Measurements from ENCODE around the gene PAK1IP1. TPM values are rescaled to one million over a fixed set of nuclear protein-coding genes. Genes with fewer than 3 reads are reported as not detected.
"Not testable (repeated sequence)": the region's sequence is repeated elsewhere in the genome, so short reads cannot be mapped to it uniquely, and the experiment has no call there.

PAK1IP1 gene
- total and polyA plus RNA-seq, 4 donors = 6.1 to 16.9 (median 11.0) TPM

GRCh38 chr6:10720265-10720959 is 25.6 kb downstream of the PAK1IP1 start:
- Histone ChIP-seq H3K4me1 (ENCODE audit: control insufficient read depth in 5 of 5, insufficient read depth in 5 of 5, low read length in 5 of 5) (peaks cover 4 to 25% (median 8%) of the 10 kb centered on the region in 5 donors), H3K27me3 (ENCODE audit: control insufficient read depth in 3 of 3, insufficient read depth in 3 of 3, low read length in 2 of 3) (no peaks in the 10 kb centered on the region), H3K4me3 (peak overlapping the region; percentile 64), H3K36me3 (ENCODE audit: control insufficient read depth in 4 of 4, insufficient read depth in 4 of 4, low read length in 4 of 4) (peaks cover 0 to 4% (median 2%) of the 10 kb centered on the region in 4 donors), H3K9me3 (ENCODE audit: control insufficient read depth in 4 of 4, insufficient read depth in 3 of 4, low read length in 3 of 4) (no peaks in the 10 kb centered on the region), H3K9ac (ENCODE audit: insufficient read depth in 1 of 2, low read length in 2 of 2) (peak overlapping the region; percentile 37 to 47), H3K27ac (ENCODE audit: low read depth in 1 of 2, low read length in 1 of 2) (peak overlapping the region; percentile 89 to 91)
- 23 to 35% methylated on average over 49 of the region's 49 CpGs for WGBS, 2 donors
- DNase-seq = peak; percentile 46 to 67 (median 67)
- no peak for TF ChIP-seq CTCF (IDR thresholded peaks at IDR 0.05; ENCODE audit: control extremely low read depth, extremely low read depth)
- ATAC-seq (ENCODE audit: insufficient read depth, low FRiP score) = no peak

- H3K9ac ChIP-seq (ENCODE audit: insufficient read depth in 1 of 2, low read length in 2 of 2) = peak overlapping the region in 1 of 2 donors; percentile 8
Observed at GRCh38 chr6:10720960-10721849, 26.4 kb downstream of the PAK1IP1 start.

GRCh38 chr6:10721850-10722569 is 27.2 kb downstream of the PAK1IP1 start:
- no peaks in the 10 kb centered on the region for H3K9me3 ChIP-seq (ENCODE audit: control insufficient read depth in 4 of 4, insufficient read depth in 3 of 4, low read length in 3 of 4)
- H3K36me3 ChIP-seq (ENCODE audit: control insufficient read depth in 4 of 4, insufficient read depth in 4 of 4, low read length in 4 of 4) = peaks cover 0 to 12% (median 9%) of the 10 kb centered on the region in 4 donors
- TF ChIP-seq CTCF (IDR thresholded peaks at IDR 0.05; ENCODE audit: control extremely low read depth, extremely low read depth) = no peak
- peak overlapping the region; percentile 91 to 92 for H3K27ac ChIP-seq (ENCODE audit: low read depth in 1 of 2, low read length in 1 of 2)
- peak overlapping the region; percentile 43 for H3K4me3 ChIP-seq
- ATAC-seq (ENCODE audit: insufficient read depth, low FRiP score) = no peak
- H3K9ac ChIP-seq (ENCODE audit: insufficient read depth in 1 of 2, low read length in 2 of 2) = peak overlapping the region; percentile 29 to 37
- H3K4me1 ChIP-seq (ENCODE audit: control insufficient read depth in 5 of 5, insufficient read depth in 5 of 5, low read length in 5 of 5) = peaks cover 4 to 25% (median 8%) of the 10 kb centered on the region in 5 donors
- no peaks in the 10 kb centered on the region for H3K27me3 ChIP-seq (ENCODE audit: control insufficient read depth in 3 of 3, insufficient read depth in 3 of 3, low read length in 2 of 3)
- DNase-seq = no peak
- WGBS, 2 donors = 78 to 86% methylated on average over 11 of the region's 11 CpGs

More at GRCh38 chr6:10720960-10721849, 26.4 kb downstream of the PAK1IP1 start:
- peaks cover 4 to 25% (median 8%) of the 10 kb centered on the region in 5 donors for H3K4me1 ChIP-seq (ENCODE audit: control insufficient read depth in 5 of 5, insufficient read depth in 5 of 5, low read length in 5 of 5)
- not testable (repeated sequence) for H3K27me3 ChIP-seq (ENCODE audit: control insufficient read depth in 3 of 3, insufficient read depth in 3 of 3, low read length in 2 of 3); H3K9me3 ChIP-seq (ENCODE audit: control insufficient read depth in 4 of 4, insufficient read depth in 3 of 4, low read length in 3 of 4); H3K36me3 ChIP-seq (ENCODE audit: control insufficient read depth in 4 of 4, insufficient read depth in 4 of 4, low read length in 4 of 4); DNase-seq; ATAC-seq (ENCODE audit: insufficient read depth, low FRiP score)
- H3K27ac ChIP-seq (ENCODE audit: low read depth in 1 of 2, low read length in 1 of 2) = peak overlapping the region; percentile 89 to 91
- peak overlapping the region; percentile 64 for H3K4me3 ChIP-seq
- WGBS, 2 donors = 86 to 88% methylated on average over 17 of the region's 17 CpGs

Data from lung (tissue), 12 donors.